Stimulated activated CD4-positive, alpha-beta T cell treated with anti-CD3 and anti-CD28 coated beads, Interleukin-12 subunit alpha, Interleukin-12 subunit beta, amount 100 ng/mL, for 48 hours (primary cell): ENCODE measurements around the gene SLC5A11.
A peak's percentile ranks its signal among the peaks of the same experiment; 100 is the strongest.
"Not testable (repeated sequence)": the region's sequence is repeated elsewhere in the genome, so short reads cannot be mapped to it uniquely, and the experiment has no call there.

Experiments used
- DNase-seq, 3 donors: peaks; one replicate each; pipeline ENCODE4 v3.0.0-alpha.2; 2020; ENCODE audit warnings: low read depth in 2 of 3, low spot score in 1 of 3

The SLC5A11 gene

GRCh38 chr16:24834459-24835335 lies 11.1 kb upstream of the SLC5A11 start:
- no peak for DNase-seq

DNA sequence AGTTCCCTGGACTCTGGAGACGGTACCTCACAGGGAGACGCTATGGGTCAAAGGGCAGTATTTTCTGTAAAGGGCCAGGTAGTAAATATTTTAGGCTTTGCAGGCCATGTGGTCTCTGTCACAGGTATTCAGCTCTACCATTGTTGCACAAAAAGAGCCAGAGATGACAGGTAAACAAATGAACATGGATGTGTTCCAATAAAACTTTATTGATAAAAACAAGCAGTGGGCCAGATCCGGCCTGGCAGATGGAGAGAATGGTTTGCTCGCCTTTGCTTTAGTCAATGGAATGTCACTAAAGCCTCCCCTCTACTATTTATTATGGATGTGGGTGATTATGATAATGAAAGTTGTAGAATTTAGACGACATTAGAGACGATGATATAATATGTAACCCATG lies 8.9 kb upstream of the SLC5A11 start:
- no peak for DNase-seq

DNA sequence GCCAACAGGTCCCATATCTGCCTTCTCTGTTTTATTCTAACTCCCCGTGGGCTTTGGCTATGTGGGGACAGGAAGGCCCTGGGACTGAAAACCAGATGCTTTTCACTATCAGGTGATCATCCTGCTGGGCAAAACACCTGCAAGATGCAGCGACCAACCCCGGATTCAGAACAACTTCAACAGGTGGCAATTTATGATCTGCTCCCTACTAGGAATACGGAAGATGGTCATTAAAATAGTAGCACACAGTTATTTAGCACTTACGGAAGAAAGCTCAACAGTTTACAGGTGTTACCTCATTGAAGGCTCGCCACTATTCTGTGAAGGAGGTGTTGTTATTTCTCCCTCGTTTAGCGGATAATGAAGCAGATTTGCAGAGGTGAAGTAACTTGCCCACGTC lies 7.8 kb upstream of the SLC5A11 start:
- no peak for DNase-seq

DNA sequence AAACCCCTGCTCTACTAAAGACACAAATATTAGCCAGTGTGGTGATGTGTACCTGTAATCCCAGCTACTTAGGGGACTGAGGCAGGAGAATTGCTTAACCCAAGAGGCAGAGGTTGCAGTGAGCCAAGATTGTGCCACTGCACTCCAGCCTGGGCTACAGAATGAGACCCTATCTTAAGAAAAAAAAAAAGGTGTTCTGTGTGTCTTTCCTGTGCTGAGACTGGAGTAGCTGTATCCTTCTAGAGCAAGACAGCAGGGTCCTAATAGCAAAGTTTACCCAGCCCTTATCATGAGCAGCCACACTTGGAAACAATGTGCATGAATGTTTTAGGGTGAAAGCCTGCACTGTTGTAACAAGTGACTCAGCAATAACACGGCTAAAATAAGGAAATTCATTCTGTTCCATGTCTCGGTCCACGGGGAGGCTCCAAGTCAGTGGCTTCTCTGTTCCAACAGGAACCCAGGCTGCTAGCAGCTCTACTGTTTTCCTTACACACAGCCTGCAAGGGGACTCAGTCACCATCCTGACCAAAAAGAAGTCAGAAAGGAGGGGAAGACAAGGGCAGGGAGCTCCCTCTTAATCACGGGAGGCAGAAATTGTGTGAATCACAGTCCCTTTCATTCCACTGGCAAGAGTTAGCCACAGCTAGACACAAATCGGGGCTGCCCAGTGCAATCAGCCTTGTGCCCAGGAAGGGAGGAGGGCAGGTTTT lies 7.1 kb upstream of the SLC5A11 start:
- DNase-seq: no peak

- DNase-seq: no peak
These were observed 6.3 kb upstream of the SLC5A11 start for GRCh38 chr16:24839347-24839972.

DNA sequence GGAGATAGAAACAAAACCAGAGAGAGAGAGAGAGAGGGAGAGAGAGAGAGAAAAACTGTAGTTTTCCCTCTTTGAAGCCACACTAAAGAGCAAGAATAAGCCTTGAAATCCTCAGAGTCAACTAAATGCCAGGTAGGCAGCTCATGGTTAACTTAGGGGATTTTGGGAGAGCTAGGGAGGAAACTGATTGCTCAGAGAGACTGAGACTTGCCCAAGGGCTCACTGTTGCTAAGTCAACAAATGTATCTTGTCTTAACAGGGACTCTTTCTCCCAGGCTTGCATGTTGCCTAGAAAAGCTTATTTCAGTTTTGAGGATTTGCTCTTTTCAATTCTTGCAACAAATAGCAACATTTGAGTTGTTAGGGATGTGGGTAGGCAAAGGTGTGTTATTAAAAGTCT lies 4.5 kb upstream of the SLC5A11 start:
- no peak for DNase-seq

DNA sequence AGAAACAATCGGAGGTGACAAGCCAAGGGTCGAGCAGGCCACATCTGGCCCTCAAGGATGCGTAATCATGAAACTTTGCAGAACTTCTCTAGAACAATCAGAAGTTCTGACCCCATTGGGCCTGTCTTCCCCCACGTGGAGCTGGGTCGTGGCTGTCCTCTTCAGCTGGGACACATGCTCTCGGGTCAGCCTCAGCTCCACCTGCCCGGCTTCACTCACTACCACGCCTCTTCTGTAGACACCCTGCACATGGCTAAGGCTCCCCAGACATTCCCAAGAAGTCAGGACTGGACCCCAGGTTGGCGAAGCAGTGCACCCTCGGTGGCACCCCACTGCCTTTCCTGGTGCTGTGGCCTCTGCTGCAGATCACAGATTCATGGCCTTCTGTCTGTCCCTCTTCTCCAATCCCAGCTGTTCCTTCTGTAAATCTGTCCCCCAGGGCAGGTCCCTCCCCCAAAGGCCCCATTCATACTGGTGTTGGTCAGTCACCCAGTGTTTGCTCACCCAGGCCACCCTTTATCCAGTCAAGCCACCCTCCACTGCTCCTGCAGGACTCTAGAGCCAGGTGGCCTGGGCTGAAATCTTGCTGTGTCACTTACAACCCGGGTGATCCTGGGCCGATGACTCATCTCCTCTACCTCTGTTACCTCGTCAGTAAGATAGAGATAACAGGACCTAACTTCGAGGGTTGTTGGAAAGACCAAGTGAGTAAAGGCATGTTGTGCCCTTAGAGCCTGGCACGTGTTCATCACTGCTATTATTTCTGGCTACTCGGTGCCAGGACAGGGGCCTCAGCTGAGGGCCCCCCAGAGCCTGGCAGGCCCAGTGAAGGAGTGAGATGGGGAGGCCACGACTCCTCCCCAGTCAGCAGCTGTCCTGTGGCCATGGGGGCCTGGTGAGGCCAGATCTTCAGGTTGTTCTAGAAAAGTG lies 1.4 kb upstream of the SLC5A11 start:
- no peak for DNase-seq

DNA sequence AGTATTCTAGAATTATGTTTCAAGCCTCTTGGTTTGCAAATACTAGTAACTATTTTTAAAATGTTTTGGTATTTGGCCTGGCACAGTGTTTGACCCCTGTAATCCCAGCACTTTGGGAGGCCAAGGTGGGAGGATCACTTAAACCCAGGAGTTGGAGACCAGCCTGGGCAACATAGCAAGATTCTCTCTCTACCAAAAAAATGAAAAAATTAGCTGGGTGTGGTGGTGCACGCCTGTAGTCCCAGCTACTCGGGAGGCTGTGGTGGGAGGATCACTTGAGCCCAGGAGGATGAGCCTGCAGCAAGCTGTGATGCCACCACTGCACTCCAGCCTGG lies 765 bp upstream of the SLC5A11 start:
- DNase-seq: not testable (repeated sequence)

DNA sequence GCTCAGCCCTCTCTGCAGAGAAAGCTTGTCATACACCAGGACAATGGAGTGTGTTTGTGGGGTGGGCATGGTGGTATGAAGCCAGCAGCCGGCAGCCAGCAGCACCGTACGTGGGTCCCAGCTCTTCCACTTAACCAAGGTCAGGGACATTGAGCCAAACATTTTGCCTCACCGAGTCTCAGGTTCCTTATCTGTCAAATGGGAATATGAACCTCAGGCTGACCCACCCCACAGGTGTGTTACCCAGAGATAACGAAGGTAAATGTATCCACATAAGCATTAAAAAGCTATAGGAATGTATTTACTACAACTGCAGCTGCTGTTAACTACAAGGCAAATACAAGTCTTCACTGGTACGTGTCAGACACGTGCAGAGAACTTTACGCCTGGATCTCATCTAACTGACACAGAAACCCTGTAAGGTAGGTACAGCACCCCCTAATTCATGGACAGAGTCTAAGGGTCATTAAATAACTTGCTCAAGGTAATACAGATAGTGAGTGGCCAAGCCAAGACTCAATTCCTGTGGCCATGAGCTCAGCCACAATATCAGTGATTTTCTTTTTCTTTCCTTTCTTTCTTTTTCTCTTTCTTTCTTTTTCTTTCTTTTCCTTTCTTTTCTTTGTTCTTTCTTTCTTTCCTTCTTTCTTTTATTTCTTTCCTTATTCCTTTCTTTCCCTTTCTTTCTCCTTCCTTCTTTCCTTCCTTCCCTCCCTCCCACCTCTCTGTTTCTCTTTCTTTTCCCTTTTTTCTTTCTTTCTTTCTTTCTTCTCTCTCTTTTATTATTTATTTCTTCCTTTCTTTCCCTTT lies 990 bp downstream of the SLC5A11 start:
- DNase-seq: no peak

GRCh38 chr16:24847358-24847664 lies 1.5 kb downstream of the SLC5A11 start:
- no peak for DNase-seq

DNA sequence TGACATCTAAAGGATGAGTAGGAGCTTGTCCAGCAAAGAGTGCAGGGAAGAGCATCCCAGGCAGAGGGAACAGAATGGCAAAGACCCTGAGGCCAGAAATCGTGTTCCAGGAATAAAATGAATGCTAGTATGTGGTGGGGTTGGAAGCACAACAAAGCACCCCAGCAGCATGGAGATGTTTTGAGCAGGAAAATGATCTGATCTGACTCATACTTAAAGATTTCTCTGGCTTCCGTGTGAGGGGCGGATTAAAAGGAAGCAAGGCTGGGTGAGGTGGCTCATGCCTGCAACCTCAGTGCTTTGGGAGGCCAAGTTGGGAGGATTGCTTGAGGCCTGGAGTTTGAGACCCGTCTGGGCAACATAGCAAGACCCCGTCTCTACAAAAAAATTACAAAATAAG lies 2.3 kb downstream of the SLC5A11 start:
- no peak for DNase-seq

DNA sequence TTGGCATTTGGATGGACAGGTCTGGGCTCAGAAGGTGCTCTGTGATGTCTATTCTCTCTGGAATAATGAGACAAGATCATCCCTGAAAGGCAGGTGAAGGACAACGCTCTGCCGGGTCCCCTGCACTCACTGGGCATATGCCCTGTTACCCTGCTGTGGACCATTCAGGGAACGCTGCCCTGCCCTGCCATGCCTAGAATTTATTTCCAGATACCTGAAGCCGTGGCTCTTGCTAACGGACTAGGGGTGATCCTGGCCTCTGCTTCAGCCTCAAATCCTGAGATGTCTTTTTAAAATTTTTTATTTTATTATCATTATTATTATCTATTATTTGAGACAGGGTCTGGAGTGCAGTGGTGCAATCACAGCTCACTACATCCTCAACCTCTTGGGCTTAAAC lies 3.9 kb downstream of the SLC5A11 start:
- no peak for DNase-seq

GRCh38 chr16:24850289-24850938 lies 4.7 kb downstream of the SLC5A11 start:
- DNase-seq: no peak

DNA sequence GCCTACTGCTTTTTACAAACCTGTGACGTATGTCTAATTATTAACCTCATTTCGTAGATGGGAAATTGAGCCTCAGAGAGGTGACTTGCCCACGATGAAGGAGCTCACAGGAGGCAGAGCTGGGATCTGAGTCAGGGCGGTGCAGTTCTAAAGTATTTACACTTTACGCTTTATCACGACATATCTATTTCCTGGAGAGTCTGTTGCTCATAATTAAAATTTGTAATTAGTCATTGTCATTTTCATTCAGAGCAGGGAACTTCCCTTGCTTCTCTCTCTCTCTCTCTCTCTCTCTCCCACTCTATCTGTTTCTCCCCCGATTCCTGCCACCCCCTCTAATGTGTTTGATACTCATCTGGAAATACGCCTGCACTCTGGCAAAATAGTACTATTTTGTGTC lies 5.9 kb downstream of the SLC5A11 start:
- DNase-seq: peak in 2 of 3 donors; percentile 11 to 28

DNA sequence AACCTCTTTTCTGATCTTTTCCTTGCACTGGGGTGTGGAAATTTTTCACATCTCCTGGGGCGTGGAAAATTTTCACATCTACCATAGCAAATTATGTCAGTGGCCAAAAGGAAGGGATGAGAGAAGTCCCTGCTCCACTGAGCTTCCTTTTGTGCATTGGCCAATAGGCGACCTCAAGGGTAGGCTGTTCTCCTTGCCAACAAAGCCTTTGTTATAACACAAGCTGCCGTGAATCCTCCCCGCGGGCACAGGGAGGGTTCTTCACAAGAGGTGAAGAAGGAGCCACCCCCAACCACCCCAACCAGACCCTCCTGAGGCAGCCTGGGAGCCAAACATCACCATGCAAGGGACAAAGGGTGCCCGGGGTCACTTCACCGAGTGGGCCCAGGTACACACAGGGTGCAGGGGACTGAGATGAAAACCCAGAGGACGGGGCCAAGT lies 6.5 kb downstream of the SLC5A11 start:
- no peak for DNase-seq

DNA sequence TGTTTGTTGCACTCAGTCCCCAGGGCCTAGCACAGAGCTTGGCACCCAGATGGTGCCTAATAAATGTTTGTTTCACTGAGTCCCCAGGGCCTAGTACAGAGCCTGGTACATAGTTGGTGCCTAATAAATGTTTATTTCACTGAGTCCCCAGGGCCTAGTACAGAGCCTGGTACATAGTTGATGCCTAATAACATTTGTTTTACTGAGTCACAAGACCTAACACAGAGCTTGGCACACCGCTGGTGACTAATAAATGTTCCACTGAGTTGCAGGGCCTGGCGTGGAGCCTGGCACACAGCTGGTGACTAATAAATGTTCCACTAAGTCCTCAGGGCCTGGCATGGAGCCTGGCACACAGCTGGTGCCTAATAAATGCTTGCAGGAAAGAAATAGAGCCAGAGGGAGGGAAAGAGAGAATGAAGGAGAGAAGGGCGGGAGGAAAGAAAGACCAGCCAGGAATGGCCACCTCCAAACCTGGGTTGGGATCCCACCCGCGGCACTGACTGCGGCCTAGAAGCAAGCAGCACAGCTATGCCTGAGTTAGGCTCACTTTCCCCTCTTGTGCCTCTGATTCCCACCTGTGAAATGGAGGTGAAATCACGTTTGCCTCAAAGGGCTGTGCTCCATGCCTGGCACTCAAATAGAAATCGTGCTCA lies 7.5 kb downstream of the SLC5A11 start:
- DNase-seq: no peak

DNA sequence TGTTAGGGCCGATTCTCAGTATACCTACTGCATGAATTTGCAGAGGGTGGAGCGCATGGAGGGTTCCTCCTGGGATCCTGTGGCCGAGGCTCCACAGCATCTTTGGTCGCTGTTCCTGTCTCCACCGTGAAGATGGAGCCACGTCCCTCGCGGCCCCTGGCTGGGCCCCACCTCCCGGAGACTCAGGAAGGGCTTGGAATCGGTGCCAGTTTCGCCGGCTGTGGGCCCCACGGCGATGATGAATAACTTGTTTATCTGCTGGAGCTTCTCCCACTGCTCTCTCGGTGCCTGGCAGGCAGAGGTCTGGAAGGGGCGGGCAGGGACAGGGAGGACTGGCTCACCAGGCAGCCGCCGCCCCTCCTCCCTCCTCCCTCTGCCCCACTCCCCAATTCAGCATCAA lies 8.1 kb downstream of the SLC5A11 start:
- no peak for DNase-seq

- no peak for DNase-seq
These were observed 8.9 kb downstream of the SLC5A11 start for GRCh38 chr16:24854607-24855171.

DNA sequence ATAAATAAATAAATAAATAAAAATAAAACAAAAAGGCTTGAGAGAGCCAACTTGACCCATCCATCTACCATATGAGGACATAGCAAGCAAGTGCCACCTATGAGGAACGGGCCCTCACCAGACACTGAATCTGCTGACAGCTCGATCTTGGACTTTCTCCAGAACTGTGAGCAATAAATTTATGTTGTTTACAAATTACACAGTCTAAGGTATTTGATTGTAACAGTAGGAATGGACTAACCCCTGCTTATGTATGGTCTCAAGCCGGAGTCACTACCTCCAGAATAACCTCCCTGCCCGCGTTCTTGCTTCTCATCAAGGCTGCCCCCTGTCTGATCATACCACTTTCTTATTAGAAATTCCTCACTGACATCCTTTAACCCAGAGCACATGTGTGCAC lies 9.9 kb downstream of the SLC5A11 start:
- no peak for DNase-seq
